OCI-LY3 (cell line): ENCODE data around the gene LSM7.

ENCODE experiments used
- H2AFZ ChIP-seq: fragments of 200-600, 300-600 bp; shearing (Covaris generic); 2 replicates; pipeline ENCODE4 v1.6.0; 2014; ENCODE audit warnings: antibody characterized with exemption, low read depth, low read length
- H3K27ac ChIP-seq: fragments of 200-600, 300-600 bp; sonication (generic); 2 replicates; pipeline ENCODE4 v1.5.1; 2014; ENCODE audit warnings: mild to moderate bottlenecking, low read length, moderate library complexity, mixed read lengths
- H3K27me3 ChIP-seq: fragments of 200-600, 300-600 bp; sonication (generic); 2 replicates; pipeline ENCODE4 v1.6.1; 2014; ENCODE audit warnings: low read depth, low read length, mixed read lengths
- H3K36me3 ChIP-seq: fragments of 200-600, 300-600 bp; sonication (generic); replicated peaks from 2 replicates; pipeline ENCODE3; 2014; ENCODE audit warnings: low read depth, low read length, mixed read lengths
- H3K4me1 ChIP-seq: fragments of 300-600, 200-600 bp; sonication (generic); 2 replicates; pipeline ENCODE4 v1.6.1; 2014; ENCODE audit warnings: low read length, mixed read lengths
- H3K4me2 ChIP-seq: fragments of 200-600, 300-600 bp; sonication (generic); 2 replicates; pipeline ENCODE4 v1.6.1; 2014; ENCODE audit warnings: low read length, mixed read lengths
- H3K4me3 ChIP-seq: fragments of 300-600, 200-600 bp; sonication (generic); 2 replicates; pipeline ENCODE4 v1.5.1; 2014; ENCODE audit warnings: antibody characterized with exemption, mild to moderate bottlenecking, low read length, moderate library complexity
- H3K79me2 ChIP-seq: fragments of 300-600, 200-600 bp; shearing (Covaris generic); 2 replicates; pipeline ENCODE4 v1.6.1; 2014; ENCODE audit warnings: mild to moderate bottlenecking, low read length, mixed read lengths
- H3K9ac ChIP-seq: fragments of 300-600, 200-600 bp; shearing (Covaris generic); 2 replicates; pipeline ENCODE4 v1.6.0; 2014; ENCODE audit warnings: mild to moderate bottlenecking, low read length, moderate library complexity
- H3K9me3 ChIP-seq: fragments of 200-600, 300-600 bp; shearing (Covaris generic); 2 replicates; pipeline ENCODE4 v1.6.1; 2014; ENCODE audit warnings: low read length, mixed read lengths; ENCODE audit not compliant: insufficient read depth
- H4K20me1 ChIP-seq: fragments of 200-600, 300-600 bp; sonication (generic); 2 replicates; pipeline ENCODE4 v1.6.1; 2016; ENCODE audit warnings: low read length, mixed read lengths; ENCODE audit not compliant: insufficient read depth
- CTCF ChIP-seq: fragments of 200-600, 300-600 bp; sonication (generic); IDR thresholded peaks from 2 replicates; pipeline ENCODE4 v1.5.1; 2014; ENCODE audit warnings: antibody characterized with exemption, low read length, low read depth
- EZH2phosphoT487 ChIP-seq: fragments of 200-600 bp; shearing (Covaris generic); IDR thresholded peaks from 2 replicates; pipeline ENCODE4 v1.6.1; 2018; ENCODE audit warnings: antibody characterized with exemption, mixed run types, low read depth

The LSM7 gene

GRCh38 chr19:2303211-2303798 lies 25.1 kb downstream of the LSM7 start:
- H4K20me1 ChIP-seq: no peaks in the 10 kb centered on the region
- H3K79me2 ChIP-seq: no peaks in the 10 kb centered on the region
- peaks cover 7% of the 10 kb centered on the region; the same call in 1 of the 2 replicates for H3K27me3 ChIP-seq
- no peak overlapping the region for H3K4me3 ChIP-seq
- H3K36me3 ChIP-seq: no peaks in the 10 kb centered on the region
- TF ChIP-seq EZH2phosphoT487 (no peak), CTCF (no peak)
- no peaks in the 10 kb centered on the region for H3K9me3 ChIP-seq
- no peak overlapping the region for H3K27ac ChIP-seq
- H3K4me1 ChIP-seq: no peaks in the 10 kb centered on the region
- no peak overlapping the region for H3K4me2 ChIP-seq
- H2AFZ ChIP-seq: no peak overlapping the region
- H3K9ac ChIP-seq: no peak overlapping the region

DNA sequence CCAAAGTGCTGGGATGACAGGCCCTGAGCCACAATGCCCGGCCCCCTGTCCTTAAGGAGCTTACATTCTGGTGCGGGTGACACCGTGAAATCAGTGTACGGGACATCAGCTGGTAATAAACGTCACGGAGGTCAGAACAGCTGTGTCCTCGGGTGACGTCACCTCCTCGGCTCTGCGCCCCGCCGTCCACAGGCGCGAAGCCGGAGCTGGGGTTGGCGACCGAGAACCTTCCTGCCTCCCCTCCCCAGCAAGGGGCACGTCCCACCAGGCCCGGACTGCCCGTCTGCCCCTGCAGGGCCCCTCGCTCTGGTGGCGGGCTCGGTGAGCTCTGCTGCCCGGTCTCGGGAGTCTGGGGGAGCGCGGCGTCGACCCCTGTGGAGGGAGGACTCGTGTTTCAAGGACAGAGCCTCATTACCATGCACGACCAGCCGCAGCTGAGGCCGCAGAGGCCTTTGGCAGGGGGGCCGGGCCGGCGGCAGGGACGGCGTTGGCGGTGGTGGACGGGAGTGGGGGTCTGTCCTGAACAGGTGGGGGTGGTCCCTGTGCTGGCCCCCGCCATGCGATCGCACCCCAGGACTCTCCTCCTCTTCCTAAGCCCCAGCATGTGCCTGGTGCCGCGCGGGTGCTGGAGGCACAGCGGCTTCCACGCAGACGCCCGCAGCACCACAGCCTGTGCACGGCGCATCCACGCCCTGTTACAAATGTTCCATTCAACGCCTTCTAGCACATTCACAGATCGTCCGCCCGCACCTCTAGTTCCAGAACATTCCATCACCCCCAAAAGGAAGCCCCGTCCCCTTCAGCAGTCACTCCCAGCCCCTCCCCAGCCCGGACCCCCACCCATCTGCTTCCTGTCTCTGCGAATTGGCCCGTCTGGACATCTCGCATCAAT lies 25.8 kb downstream of the LSM7 start:
- Histone ChIP-seq H3K27me3 (peaks cover 7% of the 10 kb centered on the region; the same call in 1 of the 2 replicates), H2AFZ (no peak overlapping the region), H3K36me3 (no peaks in the 10 kb centered on the region), H3K9me3 (no peaks in the 10 kb centered on the region), H3K4me2 (no peak overlapping the region), H4K20me1 (no peaks in the 10 kb centered on the region), H3K4me3 (no peak overlapping the region), H3K9ac (no peak overlapping the region), H3K27ac (no peak overlapping the region), H3K4me1 (no peaks in the 10 kb centered on the region), H3K79me2 (no peaks in the 10 kb centered on the region)
- TF ChIP-seq CTCF (no peak), EZH2phosphoT487 (no peak)

DNA sequence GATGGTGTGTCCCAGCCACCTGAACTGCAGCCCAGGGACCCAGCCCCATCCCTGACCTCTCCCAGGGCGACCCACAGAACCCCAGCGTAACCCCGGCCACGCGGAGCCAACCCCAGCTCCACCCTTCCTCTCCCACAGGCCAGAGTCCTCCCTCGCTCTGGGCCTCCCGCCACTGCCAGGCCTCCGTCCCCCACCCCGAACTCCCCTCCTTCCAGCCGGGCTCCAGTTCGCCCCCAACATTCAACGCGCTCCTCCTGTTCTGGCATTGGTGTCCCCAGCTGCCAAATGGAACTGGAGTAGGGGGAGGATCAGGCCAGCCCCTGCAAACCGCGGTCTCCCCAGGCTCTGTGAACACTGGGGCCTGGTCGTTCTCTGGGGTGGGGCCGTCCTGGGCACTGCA lies 27.9 kb downstream of the LSM7 start:
- Histone ChIP-seq H4K20me1 (no peaks in the 10 kb centered on the region), H3K27ac (no peak overlapping the region), H2AFZ (no peak overlapping the region), H3K4me1 (no peaks in the 10 kb centered on the region), H3K27me3 (no peaks in the 10 kb centered on the region; the same call in 1 of the 2 replicates), H3K9me3 (no peaks in the 10 kb centered on the region), H3K4me3 (no peak overlapping the region), H3K36me3 (no peaks in the 10 kb centered on the region), H3K79me2 (no peaks in the 10 kb centered on the region), H3K9ac (no peak overlapping the region), H3K4me2 (no peak overlapping the region)
- TF ChIP-seq EZH2phosphoT487 (no peak), CTCF (no peak)

DNA sequence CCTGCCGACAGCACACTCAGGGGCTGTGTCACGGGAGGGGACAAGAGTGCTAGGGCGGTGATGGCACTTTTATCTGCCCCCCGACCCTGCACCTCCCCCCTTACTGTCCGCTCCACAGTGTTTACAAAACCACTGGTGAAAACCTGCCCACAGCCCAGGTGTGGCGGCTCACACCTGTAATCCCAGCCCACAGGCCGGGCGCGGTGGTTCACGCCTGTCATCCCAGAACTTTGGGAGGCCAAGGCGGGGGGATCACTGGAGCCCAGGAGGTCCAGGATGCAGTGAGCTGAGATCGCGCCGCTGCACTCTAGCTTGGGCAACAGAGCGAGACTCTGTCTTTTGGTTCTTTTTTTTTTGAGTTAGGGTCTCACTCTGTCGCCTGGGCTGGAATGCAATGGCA lies 32.2 kb downstream of the LSM7 start:
- H3K27me3 ChIP-seq: no peaks in the 10 kb centered on the region; the same call in 1 of the 2 replicates
- no peak overlapping the region for H3K4me2 ChIP-seq
- H3K4me1 ChIP-seq: no peaks in the 10 kb centered on the region
- H4K20me1 ChIP-seq: no peaks in the 10 kb centered on the region
- H3K36me3 ChIP-seq: no peaks in the 10 kb centered on the region
- no peaks in the 10 kb centered on the region for H3K9me3 ChIP-seq
- no peak overlapping the region for H3K9ac ChIP-seq
- no peak for TF ChIP-seq CTCF
- TF ChIP-seq EZH2phosphoT487: no peak
- no peak overlapping the region for H3K4me3 ChIP-seq
- H3K27ac ChIP-seq: no peak overlapping the region
- H3K79me2 ChIP-seq: no peaks in the 10 kb centered on the region
- H2AFZ ChIP-seq: no peak overlapping the region
